Liver (tissue), 9 donors: ENCODE measurements around the gene YLPM1. TPM values are rescaled to one million over a fixed set of nuclear protein-coding genes. Genes with fewer than 3 reads are reported as not detected.

Source experiments
- DNase-seq: peaks from one replicate; pipeline ENCODE4 v3.0.0-alpha.2; 2017; ENCODE audit warnings: low spot score
- H3K27ac ChIP-seq, 2 donors: one replicate each; pipeline ENCODE4 v1.7.0; 2013; ENCODE audit warnings: inconsistent platforms in 2 of 2, low read length in 2 of 2, control low read depth in 1 of 2, low read depth in 1 of 2, mild to moderate bottlenecking in 1 of 2
- H3K27me3 ChIP-seq, 4 donors: one replicate each; pipeline versions ENCODE4 v1.6.1 to v1.7.0; 2013; ENCODE audit warnings: low read length in 3 of 4, inconsistent platforms in 1 of 4, mild to moderate bottlenecking in 1 of 4, moderate library complexity in 1 of 4; ENCODE audit not compliant: control insufficient read depth in 4 of 4, insufficient read depth in 4 of 4
- H3K36me3 ChIP-seq, 4 donors: one replicate each; pipeline versions ENCODE4 v1.6.1 to v1.7.0; 2013; ENCODE audit warnings: low read length in 3 of 4, mild to moderate bottlenecking in 3 of 4, low read depth in 1 of 4, moderate library complexity in 1 of 4; ENCODE audit not compliant: control insufficient read depth in 4 of 4, insufficient read depth in 3 of 4
- H3K4me1 ChIP-seq, 4 donors: one replicate each; pipeline versions ENCODE4 v1.6.1 to v1.7.0; 2013; ENCODE audit warnings: low read length in 3 of 4, mild to moderate bottlenecking in 3 of 4, moderate library complexity in 1 of 4; ENCODE audit not compliant: control insufficient read depth in 4 of 4, insufficient read depth in 4 of 4
- H3K4me3 ChIP-seq, 3 donors: one replicate each; pipeline versions ENCODE4 v1.6.1 to v1.7.0; 2013; ENCODE audit warnings: low read length in 3 of 3, control low read depth in 1 of 3, low read depth in 1 of 3, mild to moderate bottlenecking in 1 of 3
- H3K9ac ChIP-seq, 2 donors: one replicate each; pipeline ENCODE4 v1.7.0; 2013; ENCODE audit warnings: low read length in 2 of 2, mild to moderate bottlenecking in 2 of 2, moderate library complexity in 2 of 2, control low read depth in 1 of 2, low read depth in 1 of 2
- H3K9me3 ChIP-seq, 4 donors: one replicate each; pipeline versions ENCODE4 v1.6.1 to v1.7.0; 2013; ENCODE audit warnings: low read length in 3 of 4; ENCODE audit not compliant: control insufficient read depth in 4 of 4
- EGR1 ChIP-seq, 2 donors: IDR thresholded peaks; 2 replicates each; pipeline ENCODE4 v1.6.1; 2016 to 2018; ENCODE audit warnings: antibody characterized with exemption in 2 of 2, low read depth in 2 of 2
- FOXA1 ChIP-seq: IDR thresholded peaks from 2 replicates; pipeline ENCODE4 v1.6.1; 2016; ENCODE audit warnings: antibody characterized with exemption
- FOXA2 ChIP-seq: IDR thresholded peaks from 2 replicates; pipeline ENCODE4 v1.6.1; 2016; ENCODE audit warnings: antibody characterized with exemption
- GABPA ChIP-seq, 2 donors: IDR thresholded peaks in 1 of 2; conservative IDR thresholded peaks in 1 of 2; 2 replicates each; pipeline ENCODE4 v1.6.1; 2016; ENCODE audit warnings: antibody characterized with exemption in 2 of 2, mild to moderate bottlenecking in 1 of 2, moderate library complexity in 1 of 2
- HNF4A ChIP-seq, 2 donors: conservative IDR thresholded peaks; 2 replicates each; pipeline ENCODE4 v1.6.1; 2016; ENCODE audit warnings: antibody characterized with exemption in 2 of 2, mild to moderate bottlenecking in 2 of 2
- HNF4G ChIP-seq: IDR thresholded peaks from 2 replicates; pipeline ENCODE4 v1.6.1; 2016; ENCODE audit warnings: antibody characterized with exemption
- JUND ChIP-seq, 2 donors: IDR thresholded peaks; 2 replicates each; pipeline ENCODE4 v1.6.1; 2016; ENCODE audit warnings: antibody characterized with exemption in 2 of 2
- NR2F2 ChIP-seq: IDR thresholded peaks from 2 replicates; pipeline ENCODE4 v1.6.1; 2016; ENCODE audit warnings: antibody characterized with exemption
- RAD21 ChIP-seq, 2 donors: IDR thresholded peaks; 2 replicates each; pipeline ENCODE4 v1.6.1; 2016; ENCODE audit warnings: antibody characterized with exemption in 2 of 2, mild to moderate bottlenecking in 2 of 2
- RXRA ChIP-seq, 2 donors: IDR thresholded peaks; 2 replicates each; pipeline ENCODE4 v1.6.1; 2017 to 2018; ENCODE audit warnings: antibody characterized with exemption in 2 of 2, mild to moderate bottlenecking in 1 of 2
- SP1 ChIP-seq: IDR thresholded peaks from 2 replicates; pipeline ENCODE4 v1.6.1; 2018; ENCODE audit warnings: antibody characterized with exemption, mild to moderate bottlenecking
- TAF1 ChIP-seq: conservative IDR thresholded peaks from 2 replicates; pipeline ENCODE4 v1.6.1; 2016; ENCODE audit warnings: antibody characterized with exemption, mild to moderate bottlenecking
- YY1 ChIP-seq: IDR thresholded peaks from 2 replicates; pipeline ENCODE4 v1.6.1; 2016; ENCODE audit warnings: antibody characterized with exemption, mild to moderate bottlenecking
- WGBS: extraction: QIAGEN DNeasy Blood & Tissue Kit; methylation state at CpG from one replicate; pipeline ENCODE4 v1.1.7; 2013; 5-methylcytosine and 5-hydroxymethylcytosine counted together
- polyA plus RNA-seq, 2 donors: library from polyadenylated mRNA; stranded (reverse) in 1 of 2; unstranded in 1 of 2; fragments of 200-250 nt in 1 of 2; fragments of >200 nt in 1 of 2; fragmentation: Nextera tagmentation in 1 of 2; extraction: Ambion mirVana in 1 of 2; gene quantifications; one replicate each; pipeline versions ENCODE4 v1.2.1 to v1.2.3, GENCODE V29; 2013 to 2015
- total RNA-seq, 2 donors: library from RNA; depleted of rRNA; stranded (reverse); fragments of >200 nt; gene quantifications; one replicate each; pipeline ENCODE4 v1.2.3, GENCODE V29; 2014
- TF ChIP-seq, protein P1 (sequence below): IDR thresholded peaks from 2 replicates; pipeline ENCODE4 v1.6.1; 2016; ENCODE audit warnings: antibody characterized with exemption
- TF ChIP-seq, protein P2 (sequence below): IDR thresholded peaks from 2 replicates; pipeline ENCODE4 v1.6.1; 2016; ENCODE audit warnings: antibody characterized with exemption
- TF ChIP-seq, protein P3 (sequence below): IDR thresholded peaks from 2 replicates; pipeline ENCODE4 v1.6.1; 2016; ENCODE audit warnings: antibody characterized with exemption, mild to moderate bottlenecking
- TF ChIP-seq, protein P4 (sequence below): fragments of 150-350 bp; IDR thresholded peaks from 2 replicates; pipeline ENCODE4 v1.5.1; 2017; ENCODE audit warnings: improper control_type of control experiment, low read depth, low read length; ENCODE audit not compliant: missing input control
- TF ChIP-seq, protein P5 (sequence below): IDR thresholded peaks from 2 replicates; pipeline ENCODE4 v1.6.1; 2016; ENCODE audit warnings: antibody characterized with exemption
- donor health status: healthy.
- donor health status: healthy.
- donor health status: healthy.
- donor health status: healthy.
- donor health status: healthy.

YLPM1 gene
- total and polyA plus RNA-seq, 4 donors = 5.9 to 27.3 (median 13.2) TPM

DNA sequence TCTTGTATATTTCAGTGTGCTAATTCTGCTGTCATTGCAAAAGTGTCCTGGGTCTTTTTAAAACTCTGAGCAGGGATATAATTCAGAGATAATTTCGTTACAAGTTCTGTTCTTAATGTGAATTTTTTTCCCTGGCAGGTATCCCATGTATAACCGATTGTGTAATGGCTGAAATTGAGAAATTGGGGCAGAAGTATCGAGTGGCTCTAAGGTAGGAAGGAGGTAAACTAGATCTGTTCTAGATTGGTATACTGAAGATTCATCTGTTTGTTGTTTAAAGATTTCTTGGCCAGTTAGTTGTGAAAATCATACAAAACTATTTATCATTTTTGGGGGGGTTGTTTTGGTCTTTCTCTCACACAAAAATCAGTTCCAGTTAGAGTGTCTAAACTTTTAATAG, 40.0 kb upstream of the YLPM1 start:
- H3K27me3 ChIP-seq = no peaks in the 10 kb centered on the region
- H3K4me3 ChIP-seq = no peak overlapping the region
- no peak for TF ChIP-seq NR2F2
- TF ChIP-seq JUND (IDR thresholded peaks at IDR 0.05) = no peak
- TF ChIP-seq, protein P1, sequence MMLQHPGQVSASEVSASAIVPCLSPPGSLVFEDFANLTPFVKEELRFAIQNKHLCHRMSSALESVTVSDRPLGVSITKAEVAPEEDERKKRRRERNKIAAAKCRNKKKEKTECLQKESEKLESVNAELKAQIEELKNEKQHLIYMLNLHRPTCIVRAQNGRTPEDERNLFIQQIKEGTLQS = no peak
- TF ChIP-seq, protein P2, sequence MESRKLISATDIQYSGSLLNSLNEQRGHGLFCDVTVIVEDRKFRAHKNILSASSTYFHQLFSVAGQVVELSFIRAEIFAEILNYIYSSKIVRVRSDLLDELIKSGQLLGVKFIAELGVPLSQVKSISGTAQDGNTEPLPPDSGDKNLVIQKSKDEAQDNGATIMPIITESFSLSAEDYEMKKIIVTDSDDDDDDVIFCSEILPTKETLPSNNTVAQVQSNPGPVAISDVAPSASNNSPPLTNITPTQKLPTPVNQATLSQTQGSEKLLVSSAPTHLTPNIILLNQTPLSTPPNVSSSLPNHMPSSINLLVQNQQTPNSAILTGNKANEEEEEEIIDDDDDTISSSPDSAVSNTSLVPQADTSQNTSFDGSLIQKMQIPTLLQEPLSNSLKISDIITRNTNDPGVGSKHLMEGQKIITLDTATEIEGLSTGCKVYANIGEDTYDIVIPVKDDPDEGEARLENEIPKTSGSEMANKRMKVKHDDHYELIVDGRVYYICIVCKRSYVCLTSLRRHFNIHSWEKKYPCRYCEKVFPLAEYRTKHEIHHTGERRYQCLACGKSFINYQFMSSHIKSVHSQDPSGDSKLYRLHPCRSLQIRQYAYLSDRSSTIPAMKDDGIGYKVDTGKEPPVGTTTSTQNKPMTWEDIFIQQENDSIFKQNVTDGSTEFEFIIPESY = no peak
- TF ChIP-seq, protein P3, sequence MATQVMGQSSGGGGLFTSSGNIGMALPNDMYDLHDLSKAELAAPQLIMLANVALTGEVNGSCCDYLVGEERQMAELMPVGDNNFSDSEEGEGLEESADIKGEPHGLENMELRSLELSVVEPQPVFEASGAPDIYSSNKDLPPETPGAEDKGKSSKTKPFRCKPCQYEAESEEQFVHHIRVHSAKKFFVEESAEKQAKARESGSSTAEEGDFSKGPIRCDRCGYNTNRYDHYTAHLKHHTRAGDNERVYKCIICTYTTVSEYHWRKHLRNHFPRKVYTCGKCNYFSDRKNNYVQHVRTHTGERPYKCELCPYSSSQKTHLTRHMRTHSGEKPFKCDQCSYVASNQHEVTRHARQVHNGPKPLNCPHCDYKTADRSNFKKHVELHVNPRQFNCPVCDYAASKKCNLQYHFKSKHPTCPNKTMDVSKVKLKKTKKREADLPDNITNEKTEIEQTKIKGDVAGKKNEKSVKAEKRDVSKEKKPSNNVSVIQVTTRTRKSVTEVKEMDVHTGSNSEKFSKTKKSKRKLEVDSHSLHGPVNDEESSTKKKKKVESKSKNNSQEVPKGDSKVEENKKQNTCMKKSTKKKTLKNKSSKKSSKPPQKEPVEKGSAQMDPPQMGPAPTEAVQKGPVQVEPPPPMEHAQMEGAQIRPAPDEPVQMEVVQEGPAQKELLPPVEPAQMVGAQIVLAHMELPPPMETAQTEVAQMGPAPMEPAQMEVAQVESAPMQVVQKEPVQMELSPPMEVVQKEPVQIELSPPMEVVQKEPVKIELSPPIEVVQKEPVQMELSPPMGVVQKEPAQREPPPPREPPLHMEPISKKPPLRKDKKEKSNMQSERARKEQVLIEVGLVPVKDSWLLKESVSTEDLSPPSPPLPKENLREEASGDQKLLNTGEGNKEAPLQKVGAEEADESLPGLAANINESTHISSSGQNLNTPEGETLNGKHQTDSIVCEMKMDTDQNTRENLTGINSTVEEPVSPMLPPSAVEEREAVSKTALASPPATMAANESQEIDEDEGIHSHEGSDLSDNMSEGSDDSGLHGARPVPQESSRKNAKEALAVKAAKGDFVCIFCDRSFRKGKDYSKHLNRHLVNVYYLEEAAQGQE = no peak
- TF ChIP-seq, protein P4, sequence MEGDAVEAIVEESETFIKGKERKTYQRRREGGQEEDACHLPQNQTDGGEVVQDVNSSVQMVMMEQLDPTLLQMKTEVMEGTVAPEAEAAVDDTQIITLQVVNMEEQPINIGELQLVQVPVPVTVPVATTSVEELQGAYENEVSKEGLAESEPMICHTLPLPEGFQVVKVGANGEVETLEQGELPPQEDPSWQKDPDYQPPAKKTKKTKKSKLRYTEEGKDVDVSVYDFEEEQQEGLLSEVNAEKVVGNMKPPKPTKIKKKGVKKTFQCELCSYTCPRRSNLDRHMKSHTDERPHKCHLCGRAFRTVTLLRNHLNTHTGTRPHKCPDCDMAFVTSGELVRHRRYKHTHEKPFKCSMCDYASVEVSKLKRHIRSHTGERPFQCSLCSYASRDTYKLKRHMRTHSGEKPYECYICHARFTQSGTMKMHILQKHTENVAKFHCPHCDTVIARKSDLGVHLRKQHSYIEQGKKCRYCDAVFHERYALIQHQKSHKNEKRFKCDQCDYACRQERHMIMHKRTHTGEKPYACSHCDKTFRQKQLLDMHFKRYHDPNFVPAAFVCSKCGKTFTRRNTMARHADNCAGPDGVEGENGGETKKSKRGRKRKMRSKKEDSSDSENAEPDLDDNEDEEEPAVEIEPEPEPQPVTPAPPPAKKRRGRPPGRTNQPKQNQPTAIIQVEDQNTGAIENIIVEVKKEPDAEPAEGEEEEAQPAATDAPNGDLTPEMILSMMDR = no peak
- TF ChIP-seq TAF1 = no peak
- TF ChIP-seq FOXA2 = no peak
- TF ChIP-seq FOXA1 = no peak
- TF ChIP-seq YY1 = peak; percentile 13
- no peak for TF ChIP-seq HNF4G
- TF ChIP-seq GABPA (IDR thresholded peaks at IDR 0.05 in 1 of 2, conservative IDR thresholded peaks at IDR 0.05 in 1 of 2) = peak in 1 of 2 donors; percentile 17
- no peak for TF ChIP-seq RAD21 (IDR thresholded peaks at IDR 0.05)
- peak; percentile 20 to 27 for TF ChIP-seq HNF4A (conservative IDR thresholded peaks at IDR 0.05)
- TF ChIP-seq, protein P5, sequence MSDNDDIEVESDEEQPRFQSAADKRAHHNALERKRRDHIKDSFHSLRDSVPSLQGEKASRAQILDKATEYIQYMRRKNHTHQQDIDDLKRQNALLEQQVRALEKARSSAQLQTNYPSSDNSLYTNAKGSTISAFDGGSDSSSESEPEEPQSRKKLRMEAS = no peak
- TF ChIP-seq EGR1 (IDR thresholded peaks at IDR 0.05; ENCODE audit: low read depth in 2 of 2) = no peak
- TF ChIP-seq RXRA (IDR thresholded peaks at IDR 0.05) = peak in 1 of 2 donors; percentile 41
- TF ChIP-seq SP1 = no peak
- no peaks in the 10 kb centered on the region for H3K9me3 ChIP-seq
- no peak for DNase-seq
- no peak overlapping the region for H3K9ac ChIP-seq
- WGBS = 40% methylated on average over 3 of the region's 3 CpGs
- no peak overlapping the region for H3K27ac ChIP-seq
- peaks cover 2 to 11% (median 7%) of the 10 kb centered on the region in 4 donors for H3K36me3 ChIP-seq
- peaks cover 2 to 7% (median 3%) of the 10 kb centered on the region in 4 donors for H3K4me1 ChIP-seq
